ENCODE measurements around the gene DBNL. TPM values are rescaled to one million over a fixed set of nuclear protein-coding genes. Genes with fewer than 3 reads are reported as not detected.

The DBNL gene
- total and polyA plus RNA-seq, 2 of the 13 experiments (the other 11 are each of a cell fraction or from before 2014, with no cell fraction given) = 20.8 to 35.1 TPM

- no peak for TF ChIP-seq HDAC6 (IDR thresholded peaks at IDR 0.05; ENCODE audit: low read depth, low read length)
- TF ChIP-seq POGK (CRISPR knock-in tag; conservative IDR thresholded peaks at IDR 0.05) = no peak
- no peak for TF ChIP-seq MED13 (CRISPR knock-in tag; IDR thresholded peaks at IDR 0.05)
- no peak for TF ChIP-seq ZNF790 (CRISPR knock-in tag; IDR thresholded peaks at IDR 0.05; ENCODE audit: borderline replicate concordance)
These were observed 7.2 kb downstream of the DBNL start (continued) for GRCh38 chr7:44051611-44052220.

GRCh38 chr7:44052771-44053365, 8.4 kb downstream of the DBNL start:
- H3K27me3 ChIP-seq (ENCODE audit: control insufficient read depth in 1 of 2, insufficient read depth in 2 of 2, low read length in 2 of 2) = no peaks in the 10 kb centered on the region
- ChIA-PET POLR2A (interaction anchor here (0.8 to 1.2 kb wide), 2 partner anchors 8 to 9 kb away, joined by 3 read pairs; partner anchors contain the start of gene DBNL), CTCF (ENCODE audit: low intra/inter-chr PET ratio, low total read pairs) (no interaction called here)
- no peak overlapping the region for H3K4me3 ChIP-seq (replicated peaks in 1 of 3; ENCODE audit: insufficient read depth in 1 of 3, low read depth in 2 of 3, low read length in 3 of 3)
- no peaks in the 10 kb centered on the region for H3K79me2 ChIP-seq (ENCODE audit: insufficient read depth, low read length)
- no peak overlapping the region for H2AFZ ChIP-seq (ENCODE audit: low read length)
- in situ Hi-C loops (cut with HindIII; ENCODE audit: extremely low pct_ligation_motif_present, low pct_unique_long_range_greater_than_20kb) (no loop called here), intact Hi-C loops (cut with micrococcal nuclease; ENCODE audit: unreplicated experiment) (no loop called here)
- H3K4me2 ChIP-seq (ENCODE audit: low read depth, low read length) = no peak overlapping the region
- H3K27ac ChIP-seq (ENCODE audit: extremely low read length, insufficient read depth, low read length) = no peak overlapping the region
- TF ChIP-seq KLF11 (CRISPR knock-in tag; IDR thresholded peaks at IDR 0.05) (no peak), CHD4 (IDR thresholded peaks at IDR 0.05; ENCODE audit: borderline replicate concordance, low read length) (no peak), ZNF549 (CRISPR knock-in tag; IDR thresholded peaks at IDR 0.05) (no peak), FOXC1 (CRISPR knock-in tag; IDR thresholded peaks at IDR 0.05; ENCODE audit: borderline replicate concordance) (no peak), SIN3B (IDR thresholded peaks at IDR 0.05; ENCODE audit: low read length) (no peak), ZNF180 (CRISPR knock-in tag; IDR thresholded peaks at IDR 0.05; ENCODE audit: borderline replicate concordance, low read depth) (no peak)
- no peaks in the 10 kb centered on the region for H3K9me3 ChIP-seq (ENCODE audit: low read length)
- H3K9ac ChIP-seq (ENCODE audit: insufficient read depth, low read depth, low read length) = no peak overlapping the region
- DNase-seq (ENCODE audit: low spot score) (no peak), ATAC-seq (peak; percentile 65), FAIRE-seq (no peak)
- H3K36me3 ChIP-seq (replicated peaks in 1 of 2; ENCODE audit: control insufficient read depth in 1 of 2, insufficient read depth in 2 of 2, low read length in 2 of 2) = peaks cover 19 to 54% of the 10 kb centered on the region in 2 experiments
- H4K20me1 ChIP-seq (ENCODE audit: insufficient read depth, low read length) = no peaks in the 10 kb centered on the region
- no TSS peak for BruUV-seq (replicated peaks)
- 95% methylated on average over 10 of the region's 12 CpGs for WGBS (ENCODE audit: low lambda C conversion rate)
- 0 out of 2 replicates have a peak, but pooled peaks cover 5% of the 10 kb centered on the region for H3K4me1 ChIP-seq (ENCODE audit: insufficient read depth, low read length)
